K562 (cell line): ENCODE data around the gene KLKB1. TPM values are rescaled to one million over a fixed set of nuclear protein-coding genes. Genes with fewer than 3 reads are reported as not detected.
A peak's percentile ranks its signal among the peaks of the same experiment; 100 is the strongest.

Source experiments
- ARID1B ChIP-seq: fragments of 450-650 bp; IDR thresholded peaks from 2 replicates; pipeline ENCODE4 v1.6.1; 2016; ENCODE audit warnings: antibody characterized with exemption, mild to moderate bottlenecking, inconsistent platforms
- ASH1L ChIP-seq: fragments of 450-650 bp; IDR thresholded peaks from 2 replicates; pipeline ENCODE4 v1.6.1; 2018; ENCODE audit warnings: borderline replicate concordance, mild to moderate bottlenecking, low read depth; ENCODE audit not compliant: partially characterized antibody
- CBX8 ChIP-seq: fragments of 200-600 bp; sonication (generic); IDR thresholded peaks from 2 replicates; pipeline ENCODE4 v1.6.1; 2012; ENCODE audit warnings: borderline replicate concordance, mixed run types, low read depth, mild to moderate bottlenecking, moderate library complexity, mixed read lengths, low read length, control low read depth, inconsistent platforms; ENCODE audit not compliant: poor library complexity, severe bottlenecking; ENCODE audit errors: extremely low read depth
- ELF2 ChIP-seq: fragments of 250-450 bp; sonication (Bioruptor Pico); IDR thresholded peaks from 2 replicates; pipeline ENCODE4 v1.5.0; 2021; ENCODE audit warnings: mild to moderate bottlenecking
- FIP1L1 ChIP-seq: fragments of 200-400 bp; formaldehyde crosslinking; IDR thresholded peaks from 2 replicates; pipeline ENCODE4 v1.6.1; 2018; ENCODE audit warnings: mild to moderate bottlenecking, low read depth, low read length; ENCODE audit not compliant: poor library complexity, severe bottlenecking
- FOXK1 ChIP-seq: sonication (generic); formaldehyde crosslinking; IDR thresholded peaks from 2 replicates; pipeline ENCODE4 v1.8.0; 2022; ENCODE audit warnings: missing genetic modification reagents, mild to moderate bottlenecking, borderline replicate concordance
- HIVEP1 ChIP-seq: fragments of 250-450 bp; sonication (Bioruptor Pico); IDR thresholded peaks from 2 replicates; pipeline ENCODE4 v1.4.0; 2020; ENCODE audit warnings: mild to moderate bottlenecking
- JUN ChIP-seq, 2 experiments: sonication (generic) in 1 of 2; formaldehyde crosslinking in 1 of 2; IDR thresholded peaks; 2 replicates each; pipeline versions ENCODE4 v1.6.1 to v1.8.0; 2012 to 2022; ENCODE audit warnings: borderline replicate concordance in 2 of 2, mild to moderate bottlenecking in 2 of 2, improper control_type of control experiment in 1 of 2, low read depth in 1 of 2, low read length in 1 of 2, missing genetic modification reagents in 1 of 2
- KDM1A ChIP-seq, 2 experiments: fragments of 450-650 bp; IDR thresholded peaks; 2 replicates each; pipeline ENCODE4 v1.6.1; 2016; ENCODE audit warnings: mild to moderate bottlenecking in 2 of 2
- KDM5B ChIP-seq: fragments of 200-600 bp; sonication (generic); IDR thresholded peaks from 2 replicates; pipeline ENCODE4 v1.6.1; 2012; ENCODE audit warnings: low read depth, mild to moderate bottlenecking, moderate library complexity, low read length, control low read depth, inconsistent platforms; ENCODE audit not compliant: insufficient replicate concordance
- KHSRP ChIP-seq: fragments of 450-650 bp; IDR thresholded peaks from 2 replicates; pipeline ENCODE4 v1.6.1; 2017
- KLF10 ChIP-seq: fragments of 250-450 bp; sonication (Bioruptor Pico); IDR thresholded peaks from 2 replicates; pipeline ENCODE4 v1.6.1; 2021; ENCODE audit warnings: matching md5 sums
- KLF13 ChIP-seq: fragments of 450-650 bp; IDR thresholded peaks from 2 replicates; pipeline ENCODE4 v1.6.1; 2016; ENCODE audit warnings: missing genetic modification characterization, low read depth, mild to moderate bottlenecking, missing compliant biosample characterization, moderate library complexity, borderline replicate concordance
- LARP7 ChIP-seq: fragments of 450-650 bp; IDR thresholded peaks from 2 replicates; pipeline ENCODE4 v1.6.1; 2016
- MTA3 ChIP-seq: fragments of 450-650 bp; formaldehyde crosslinking; IDR thresholded peaks from 2 replicates; pipeline ENCODE4 v1.6.1; 2017; ENCODE audit warnings: mild to moderate bottlenecking, borderline replicate concordance
- NR2F6 ChIP-seq: fragments of 450-650 bp; formaldehyde crosslinking; IDR thresholded peaks from 2 replicates; pipeline ENCODE4 v1.4.0; 2020; ENCODE audit warnings: mild to moderate bottlenecking
- RCOR1 ChIP-seq, 2 experiments: IDR thresholded peaks; 2 replicates each; pipeline ENCODE4 v1.6.1; 2012; ENCODE audit warnings: low read depth in 2 of 2, low read length in 2 of 2, borderline replicate concordance in 1 of 2, improper control_type of control experiment in 1 of 2
- SRF ChIP-seq, 2 experiments: fragments of 250-450, 450-650 bp in 1 of 2; sonication (Bioruptor Pico) in 1 of 2; sonication (generic) in 1 of 2; formaldehyde crosslinking; IDR thresholded peaks; 2 replicates each; pipeline versions ENCODE4 v1.5.0 to v1.5.1; 2020 to 2022; ENCODE audit warnings: mild to moderate bottlenecking in 1 of 2, missing genetic modification reagents in 1 of 2
- TBP ChIP-seq: optimal IDR thresholded peaks from 2 replicates; pipeline ENCODE3; 2011; ENCODE audit warnings: low read depth, low read length, improper control_type of control experiment
- TEAD4 ChIP-seq, 2 experiments: sonication (generic) in 1 of 2; formaldehyde crosslinking in 1 of 2; IDR thresholded peaks; 2 replicates each; pipeline versions ENCODE4 v1.6.1 to v1.8.0; 2012 to 2022; ENCODE audit warnings: borderline replicate concordance in 1 of 2, inconsistent platforms in 1 of 2, low read length in 1 of 2, mild to moderate bottlenecking in 1 of 2, missing genetic modification reagents in 1 of 2
- TGIF2 ChIP-seq: sonication (generic); formaldehyde crosslinking; IDR thresholded peaks from 2 replicates; pipeline ENCODE4 v1.8.1; 2022; ENCODE audit warnings: mild to moderate bottlenecking, missing genetic modification reagents, moderate library complexity
- ZBTB1 ChIP-seq: sonication (generic); formaldehyde crosslinking; IDR thresholded peaks from 2 replicates; pipeline ENCODE4 v1.8.1; 2023; ENCODE audit warnings: missing genetic modification reagents, low read depth, mild to moderate bottlenecking, borderline replicate concordance
- ZC3H4 ChIP-seq: sonication (generic); formaldehyde crosslinking; IDR thresholded peaks from 2 replicates; pipeline ENCODE4 v1.9.0; 2021; ENCODE audit warnings: missing genetic modification reagents, borderline replicate concordance
- ZFP1 ChIP-seq: fragments of 450-650 bp; formaldehyde crosslinking; IDR thresholded peaks from 2 replicates; pipeline ENCODE4 v1.4.0; 2020; ENCODE audit warnings: mild to moderate bottlenecking, mixed read lengths
- ZNF165 ChIP-seq: fragments of 250-450 bp; sonication (Bioruptor Pico); IDR thresholded peaks from 2 replicates; pipeline ENCODE4 v1.4.0; 2020; ENCODE audit warnings: borderline replicate concordance
- polyA plus RNA-seq, 8 experiments: library from polyadenylated mRNA; depleted of rRNA in 4 of 8; stranded (reverse) in 5 of 8; unstranded in 3 of 8; fragments of >200 nt; fragmentation: Nextera tagmentation in 2 of 8; fragmentation: Illumina TruSeq in 1 of 8; extraction: Ambion mirVana in 2 of 8; extraction: Trizol in 1 of 8; gene quantifications; 2 replicates each; pipeline versions ENCODE4 v1.2.1 to v1.2.3, GENCODE V29; 2011 to 2014; ENCODE audit warnings: inconsistent platforms in 1 of 8, missing spikeins in 1 of 8
- total RNA-seq, 7 experiments: library from RNA; depleted of rRNA in 6 of 7; stranded (reverse); fragments of >200 nt in 6 of 7; fragmentation: Illumina TruSeq in 2 of 7; extraction: Trizol in 2 of 7; gene quantifications; 2 replicates each; pipeline versions ENCODE4 v1.2.1 to v1.2.3, GENCODE V29; 2011 to 2021; ENCODE audit warnings: low replicate concordance in 1 of 7
- TF ChIP-seq, protein P1 (sequence below): fragments of 250-450 bp; sonication (Bioruptor Pico); IDR thresholded peaks from 2 replicates; pipeline ENCODE4 v1.8.0; 2021; ENCODE audit warnings: moderate library complexity, mild to moderate bottlenecking, inconsistent platforms

The KLKB1 gene
- total and polyA plus RNA-seq, 9 of the 15 experiments (the other 6 are each of a cell fraction or from before 2014, with no cell fraction given), result 0.27 TPM; not detected in 8

DNA sequence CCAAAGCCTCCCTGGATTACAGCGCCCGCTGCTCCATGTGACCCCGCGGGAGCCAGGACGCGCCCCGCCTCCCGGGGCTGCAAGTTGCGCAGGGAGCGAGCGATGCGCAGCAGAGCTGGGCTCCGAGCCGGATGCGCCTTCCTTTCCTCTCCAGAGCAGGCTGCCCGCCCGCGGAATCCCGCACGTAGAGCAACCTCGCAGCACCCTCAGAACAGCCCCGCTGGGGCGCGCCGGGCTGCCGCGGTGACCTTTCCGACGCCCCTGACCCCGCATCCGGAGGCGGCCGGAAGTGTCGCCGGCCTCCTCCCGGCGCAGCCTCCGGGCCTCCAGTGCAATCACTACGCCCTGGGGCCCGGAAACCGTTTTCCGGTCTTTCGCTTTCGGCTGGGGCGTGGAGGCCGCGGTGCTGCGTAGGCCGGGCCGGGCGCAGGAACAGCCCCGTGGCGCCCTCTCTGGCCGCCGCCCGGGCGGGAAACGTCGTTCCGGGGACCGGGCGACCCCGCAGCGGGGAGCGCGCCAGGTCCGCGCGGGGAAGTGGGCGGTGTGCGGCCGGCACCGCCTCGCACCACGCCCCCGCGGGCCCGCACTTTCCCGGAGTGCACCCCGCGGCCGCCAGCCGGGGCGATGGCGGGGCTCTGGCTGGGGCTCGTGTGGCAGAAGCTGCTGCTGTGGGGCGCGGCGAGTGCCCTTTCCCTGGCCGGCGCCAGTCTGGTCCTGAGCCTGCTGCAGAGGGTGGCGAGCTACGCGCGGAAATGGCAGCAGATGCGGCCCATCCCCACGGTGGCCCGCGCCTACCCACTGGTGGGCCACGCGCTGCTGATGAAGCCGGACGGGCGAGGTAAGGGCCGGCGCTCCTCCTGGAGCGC, 35.9 kb upstream of the KLKB1 start, which contains the start of gene CYP4V2 (continued):
- TF ChIP-seq NR2F6 (CRISPR knock-in tag), result peak; percentile 84; the same call in 1 of the 2 replicates
- TF ChIP-seq ZFP1 (CRISPR knock-in tag), result no peak
- TF ChIP-seq ZBTB1, result peak; percentile 82
- no peak for TF ChIP-seq CBX8
- 0 out of 2 replicates have a peak, but pooled peaks have one; percentile 83 for TF ChIP-seq MTA3
- TF ChIP-seq FIP1L1, result peak; percentile 55
- peak; percentile 40 for TF ChIP-seq KDM5B
- no peak for TF ChIP-seq KHSRP
- TF ChIP-seq TEAD4 (IDR thresholded peaks at IDR 0.05; ENCODE audit: low read length), result no peak
- no peak for TF ChIP-seq TEAD4 (CRISPR knock-in tag; IDR thresholded peaks at IDR 0.05; ENCODE audit: borderline replicate concordance)
- peak; percentile 59; the same call in 1 of the 2 replicates for TF ChIP-seq KLF13
- TF ChIP-seq KDM1A (IDR thresholded peaks at IDR 0.05), result peak; percentile 40 to 69; a peak in 2 of 4 replicates
- no peak for TF ChIP-seq FOXK1 (CRISPR knock-in tag)
- peak; percentile 76 for TF ChIP-seq TBP
- no peak for TF ChIP-seq JUN (IDR thresholded peaks at IDR 0.05; ENCODE audit: borderline replicate concordance, low read depth, low read length)
- TF ChIP-seq JUN (CRISPR knock-in tag; IDR thresholded peaks at IDR 0.05; ENCODE audit: borderline replicate concordance), result no peak
- TF ChIP-seq ELF2 (CRISPR knock-in tag), result peak; percentile 85
- TF ChIP-seq HIVEP1 (CRISPR knock-in tag), result no peak
- TF ChIP-seq ZC3H4 (CRISPR knock-in tag), result no peak
- no peak for TF ChIP-seq ZNF165 (CRISPR knock-in tag)
- TF ChIP-seq LARP7, result no peak
- TF ChIP-seq SRF (CRISPR knock-in tag; IDR thresholded peaks at IDR 0.05), result 0 out of 4 replicates have a peak, but pooled peaks of 1 of the 2 experiments have one; percentile 4
- TF ChIP-seq TGIF2, result no peak; the same call in none of the 2 replicates
- TF ChIP-seq, protein P1, sequence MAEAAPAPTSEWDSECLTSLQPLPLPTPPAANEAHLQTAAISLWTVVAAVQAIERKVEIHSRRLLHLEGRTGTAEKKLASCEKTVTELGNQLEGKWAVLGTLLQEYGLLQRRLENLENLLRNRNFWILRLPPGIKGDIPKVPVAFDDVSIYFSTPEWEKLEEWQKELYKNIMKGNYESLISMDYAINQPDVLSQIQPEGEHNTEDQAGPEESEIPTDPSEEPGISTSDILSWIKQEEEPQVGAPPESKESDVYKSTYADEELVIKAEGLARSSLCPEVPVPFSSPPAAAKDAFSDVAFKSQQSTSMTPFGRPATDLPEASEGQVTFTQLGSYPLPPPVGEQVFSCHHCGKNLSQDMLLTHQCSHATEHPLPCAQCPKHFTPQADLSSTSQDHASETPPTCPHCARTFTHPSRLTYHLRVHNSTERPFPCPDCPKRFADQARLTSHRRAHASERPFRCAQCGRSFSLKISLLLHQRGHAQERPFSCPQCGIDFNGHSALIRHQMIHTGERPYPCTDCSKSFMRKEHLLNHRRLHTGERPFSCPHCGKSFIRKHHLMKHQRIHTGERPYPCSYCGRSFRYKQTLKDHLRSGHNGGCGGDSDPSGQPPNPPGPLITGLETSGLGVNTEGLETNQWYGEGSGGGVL (CRISPR knock-in tag), result no peak
- TF ChIP-seq KLF10 (CRISPR knock-in tag), result no peak
- no peak for TF ChIP-seq ASH1L
- TF ChIP-seq ARID1B, result peak; percentile 34; the same call in 1 of the 2 replicates
- peak; percentile 75; a peak in 3 of 4 replicates for TF ChIP-seq RCOR1 (IDR thresholded peaks at IDR 0.05; ENCODE audit: borderline replicate concordance in 1 of 2, low read depth in 2 of 2, low read length in 2 of 2)
